ENCODE results near the gene TPPP3.

TPPP3 gene

DNA sequence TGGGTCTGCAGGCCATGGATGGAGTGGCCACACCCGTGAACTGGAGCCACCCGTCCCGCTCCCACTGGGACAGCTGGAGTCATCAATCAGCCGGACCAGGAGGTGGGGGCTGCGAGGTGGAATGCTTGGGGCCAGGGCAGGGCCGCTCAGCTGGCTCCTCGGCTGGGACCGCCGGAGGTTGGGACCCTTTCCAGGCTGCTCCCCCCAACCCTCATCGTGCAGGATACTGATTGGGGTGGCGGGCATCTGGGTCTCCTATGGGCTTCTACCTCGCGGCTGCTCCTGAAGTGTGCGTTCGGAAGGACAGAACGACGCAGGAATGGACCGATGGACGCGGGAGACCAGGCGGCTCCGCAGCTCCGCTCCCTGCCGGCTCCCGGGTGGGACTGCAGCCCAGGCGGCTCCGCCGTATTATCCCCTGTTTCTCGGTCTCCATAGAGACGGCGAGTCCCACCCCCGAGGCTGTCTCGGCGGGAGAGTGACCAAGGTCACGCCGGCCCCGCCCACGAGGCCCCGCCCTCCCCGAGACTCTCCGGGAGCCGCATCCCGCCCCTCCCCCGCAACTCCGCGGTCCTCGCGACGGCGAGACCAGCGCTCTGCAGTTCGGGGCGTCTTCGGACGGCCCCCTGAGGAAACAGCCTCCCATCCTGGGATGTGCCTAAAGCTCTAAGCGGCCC lies at the start of gene TPPP3:
Gene TPPP3 (minus strand): TSS at position 388 of the 677 bp plus-strand sequence. CDS start 2,387 bp downstream, outside the sequence.
- DNase-seq (ENCODE audit: low read depth): peak; percentile 12

DNA sequence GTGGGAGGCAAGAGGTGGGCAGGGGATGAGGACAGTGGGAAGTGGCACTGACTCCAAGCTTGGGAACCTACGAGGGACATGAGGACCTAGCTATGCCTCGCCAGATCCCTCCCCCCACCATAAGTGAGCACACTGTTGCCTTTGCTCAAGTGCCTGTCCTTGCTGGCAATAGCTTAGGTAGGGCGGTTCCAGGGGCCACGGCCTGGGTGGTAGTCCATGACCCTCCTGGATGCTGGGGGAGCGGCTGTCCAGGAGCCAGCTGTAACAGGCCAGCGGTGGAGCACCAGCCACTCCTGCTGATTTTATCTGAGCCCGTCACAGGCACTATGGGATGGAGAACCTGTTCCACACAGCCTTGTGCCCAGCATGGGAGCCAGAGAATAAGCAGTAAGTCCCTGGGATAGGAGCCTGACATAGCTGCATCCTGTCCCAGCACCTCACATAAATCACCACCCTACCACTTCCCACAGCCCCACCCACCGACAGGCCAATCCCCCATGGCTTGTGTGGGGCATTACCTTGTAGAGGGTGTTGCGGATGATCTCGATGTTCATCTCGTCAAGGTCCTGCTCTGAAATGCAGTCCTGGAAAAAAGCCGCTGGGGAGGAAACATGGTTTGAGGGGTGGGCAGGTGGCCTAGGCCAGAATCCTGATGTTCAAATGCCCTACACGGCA lies 49.4 kb upstream of the TPPP3 start:
- no peak for DNase-seq (ENCODE audit: low read depth)

DNA sequence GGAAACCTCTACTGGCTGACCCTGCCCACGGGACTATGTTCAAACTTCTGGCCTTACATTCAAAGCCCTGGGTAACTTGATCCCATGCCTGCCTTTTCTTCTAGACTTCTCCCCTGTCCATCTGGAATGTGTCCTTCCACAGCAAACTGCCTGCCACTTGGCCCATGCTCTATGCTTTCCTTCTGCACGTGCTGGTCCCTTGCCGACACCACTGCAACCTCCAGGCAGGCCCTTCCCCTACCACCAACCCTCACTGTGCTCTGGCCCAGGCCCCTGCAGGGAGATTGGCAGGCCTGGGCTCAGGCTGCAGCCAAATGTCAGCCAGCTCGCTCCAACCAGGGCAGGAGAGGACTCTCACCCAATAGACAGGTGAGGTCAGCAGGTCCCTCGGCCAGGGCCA lies 48.6 kb upstream of the TPPP3 start:
- no peak for DNase-seq (ENCODE audit: low read depth)

DNA sequence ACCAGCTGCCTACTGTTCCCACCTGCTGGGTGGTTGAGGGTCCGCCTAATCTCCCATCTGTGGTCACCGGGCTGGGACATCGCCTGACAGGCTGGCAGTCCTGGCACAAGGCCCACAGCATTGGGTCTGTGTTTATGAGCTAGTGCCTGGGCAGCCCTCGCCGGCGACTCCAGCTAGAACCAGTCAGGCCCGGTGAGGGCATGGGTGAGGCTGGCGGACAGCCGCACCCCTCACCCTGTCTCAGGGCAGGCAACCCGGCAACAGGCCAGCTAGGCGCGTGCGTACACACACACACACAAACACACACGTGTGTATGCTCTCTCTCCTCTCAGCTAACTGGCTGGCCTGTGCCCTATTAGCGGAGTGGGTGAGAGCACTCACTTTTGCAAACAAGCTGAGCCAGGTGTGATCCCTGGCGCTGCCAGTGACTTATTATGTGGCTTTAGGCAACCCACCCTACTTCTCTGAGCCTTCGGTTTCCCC lies 48.0 kb upstream of the TPPP3 start:
- DNase-seq (ENCODE audit: low read depth): no peak

DNA sequence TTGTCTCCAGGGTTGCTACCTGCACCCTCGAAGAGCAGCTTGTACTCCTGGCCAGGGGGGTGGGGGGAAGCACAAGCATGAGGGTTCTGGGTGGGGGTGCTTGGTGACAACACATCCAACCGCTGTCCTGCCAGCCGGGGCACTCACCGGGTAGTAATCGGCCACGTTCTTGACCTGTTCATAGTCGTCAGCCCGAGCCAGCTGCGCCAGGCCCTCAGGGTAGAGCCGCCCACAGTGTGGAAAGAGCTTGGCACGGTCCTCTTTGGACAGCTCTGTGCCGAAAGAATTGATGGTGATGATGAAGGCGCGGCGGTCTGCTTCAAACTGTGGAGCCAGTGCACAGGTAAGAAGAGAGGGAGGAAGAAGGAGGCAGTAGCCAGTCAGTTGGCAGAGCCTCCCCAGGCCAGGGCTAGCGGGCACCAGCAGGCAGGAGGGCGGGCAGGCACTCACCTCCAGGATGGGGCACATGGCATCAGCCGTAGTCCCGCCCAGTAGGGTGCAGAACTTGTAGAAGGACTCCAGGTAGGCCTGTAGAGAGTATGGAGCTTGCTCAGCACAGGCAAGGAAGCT lies 45.6 kb upstream of the TPPP3 start:
- DNase-seq (ENCODE audit: low read depth): no peak

DNA sequence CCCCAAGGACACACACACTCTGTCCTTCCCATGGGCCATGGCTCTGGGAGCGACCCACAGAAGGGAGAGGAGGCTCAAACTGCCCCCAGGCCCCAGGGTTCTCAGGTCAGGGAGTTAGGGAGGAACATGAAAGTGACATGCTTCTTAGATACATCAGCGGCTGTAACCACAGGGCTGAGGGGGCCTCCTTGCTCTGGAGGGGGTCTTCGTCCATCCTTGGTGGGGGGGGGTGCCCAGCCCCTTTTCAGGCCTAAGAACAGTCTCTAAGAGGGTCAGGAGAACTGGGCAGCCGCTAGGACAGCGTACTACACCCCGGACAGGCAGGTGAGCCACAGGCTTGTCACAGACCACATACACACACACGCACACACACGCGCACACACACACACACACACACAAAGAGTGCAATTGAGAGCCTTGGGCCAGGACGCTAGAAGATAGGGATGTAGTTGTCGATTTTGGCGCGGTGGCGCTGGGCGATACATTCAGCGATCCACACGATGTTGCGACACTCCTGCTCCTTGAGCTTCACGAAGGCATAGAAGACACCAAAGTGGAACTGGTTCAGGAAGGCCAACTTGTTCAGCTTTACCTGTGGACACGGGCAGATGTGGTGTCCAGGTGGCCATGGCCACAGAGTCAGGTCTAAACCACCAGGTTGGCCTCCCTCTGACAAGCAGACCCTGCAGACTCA lies 44.9 kb upstream of the TPPP3 start:
- no peak for DNase-seq (ENCODE audit: low read depth)

DNA sequence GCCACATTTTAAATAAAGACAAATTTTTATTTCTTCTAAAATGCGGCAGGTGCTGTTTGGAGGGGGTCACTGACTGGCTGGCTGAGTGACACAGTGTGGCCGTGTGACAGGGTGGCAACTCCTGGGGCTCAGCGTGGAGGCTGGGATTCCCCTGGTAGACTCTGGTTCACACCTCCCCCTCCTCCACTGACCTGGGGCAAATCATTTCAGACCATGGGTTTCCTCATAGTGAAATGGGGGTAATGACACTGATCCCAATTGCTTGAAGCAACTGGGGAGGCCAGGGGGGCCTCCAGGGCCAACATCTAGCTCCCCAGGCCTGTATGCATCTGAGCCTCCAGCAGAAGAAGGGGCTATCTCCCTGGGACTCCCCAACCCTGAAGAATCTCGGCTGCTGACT lies 44.2 kb upstream of the TPPP3 start:
- DNase-seq (ENCODE audit: low read depth): no peak

DNA sequence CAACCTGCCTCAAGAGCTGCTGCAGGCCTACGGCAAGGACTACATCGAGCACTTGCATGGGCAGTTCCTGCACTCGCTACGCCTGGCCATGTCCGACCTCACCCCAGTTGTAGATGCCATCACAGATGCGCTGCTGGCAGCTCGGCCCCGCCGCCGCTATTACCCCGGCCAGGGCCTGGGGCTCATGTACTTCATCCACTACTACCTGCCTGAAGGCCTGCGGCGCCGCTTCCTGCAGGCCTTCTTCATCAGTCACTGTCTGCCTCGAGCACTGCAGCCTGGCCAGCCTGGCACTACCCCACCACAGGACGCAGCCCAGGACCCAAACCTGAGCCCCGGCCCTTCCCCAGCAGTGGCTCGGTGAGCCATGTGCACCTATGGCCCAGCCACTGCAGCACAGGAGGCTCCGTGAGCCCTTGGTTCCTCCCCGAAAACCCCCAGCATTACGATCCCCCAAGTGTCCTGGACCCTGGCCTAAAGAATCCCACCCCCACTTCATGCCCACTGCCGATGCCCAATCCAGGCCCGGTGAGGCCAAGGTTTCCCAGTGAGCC lies 43.4 kb upstream of the TPPP3 start:
- DNase-seq (ENCODE audit: low read depth): no peak

DNA sequence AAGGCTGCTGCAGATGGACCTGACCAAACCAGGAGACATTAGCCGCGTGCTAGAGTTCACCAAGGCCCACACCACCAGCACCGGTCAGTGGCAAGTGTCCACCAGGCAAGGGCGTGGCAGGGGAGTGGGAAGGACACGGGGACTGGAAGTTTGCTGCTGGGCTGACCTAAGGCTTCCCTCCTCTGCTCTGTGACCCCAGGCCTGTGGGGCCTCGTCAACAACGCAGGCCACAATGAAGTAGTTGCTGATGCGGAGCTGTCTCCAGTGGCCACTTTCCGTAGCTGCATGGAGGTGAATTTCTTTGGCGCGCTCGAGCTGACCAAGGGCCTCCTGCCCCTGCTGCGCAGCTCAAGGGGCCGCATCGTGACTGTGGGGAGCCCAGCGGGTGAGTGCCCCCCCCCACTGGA lies 42.5 kb upstream of the TPPP3 start:
- no peak for DNase-seq (ENCODE audit: low read depth)

DNA sequence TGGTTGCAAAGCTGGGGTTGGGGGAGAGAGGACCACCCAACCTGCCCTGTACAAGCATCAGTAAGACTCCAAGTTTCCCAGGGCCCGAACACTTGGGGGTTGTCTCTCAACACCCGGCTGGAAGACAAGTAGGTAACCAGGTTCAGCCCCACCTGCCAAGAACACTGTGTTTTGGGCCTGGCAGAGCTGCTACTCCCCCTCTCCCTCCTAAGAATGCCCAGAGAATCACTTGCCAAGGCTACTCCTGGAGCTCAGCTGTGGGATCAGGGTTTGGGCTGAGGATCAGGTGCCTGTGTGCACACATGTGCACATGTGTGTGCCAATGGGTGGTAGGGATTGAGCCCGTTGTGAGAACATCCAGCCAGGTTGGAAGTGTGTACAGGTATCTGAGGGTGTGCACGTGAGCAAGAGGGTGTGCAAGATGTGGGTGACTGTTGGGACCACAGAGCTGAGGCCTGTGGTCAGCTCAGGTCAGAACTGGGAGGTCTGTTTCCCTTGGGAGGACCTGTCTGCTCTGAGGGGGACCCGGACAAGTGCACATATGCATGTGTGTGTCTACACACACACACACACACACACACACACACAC lies 39.9 kb upstream of the TPPP3 start:
- no peak for DNase-seq (ENCODE audit: low read depth)

DNA sequence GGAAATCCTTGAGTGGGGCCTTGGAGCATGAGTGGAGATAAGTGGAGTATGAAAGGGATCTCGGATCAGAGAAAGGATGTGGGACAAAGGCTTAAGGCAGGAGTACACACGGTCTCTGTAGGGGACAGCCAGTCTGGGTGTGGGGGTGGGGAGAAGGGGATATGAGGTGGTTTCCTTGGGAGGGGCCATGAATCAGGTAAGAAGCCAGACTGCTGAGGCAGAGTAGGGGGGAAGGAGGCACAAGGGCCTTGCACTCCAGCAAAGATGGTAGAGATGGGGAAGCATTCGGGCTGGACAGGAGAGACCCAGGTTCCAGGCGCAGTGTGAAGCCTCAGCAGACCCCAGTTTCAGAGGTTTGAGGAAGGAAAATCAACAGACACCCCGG lies 39.2 kb upstream of the TPPP3 start:
- no peak for DNase-seq (ENCODE audit: low read depth)

DNA sequence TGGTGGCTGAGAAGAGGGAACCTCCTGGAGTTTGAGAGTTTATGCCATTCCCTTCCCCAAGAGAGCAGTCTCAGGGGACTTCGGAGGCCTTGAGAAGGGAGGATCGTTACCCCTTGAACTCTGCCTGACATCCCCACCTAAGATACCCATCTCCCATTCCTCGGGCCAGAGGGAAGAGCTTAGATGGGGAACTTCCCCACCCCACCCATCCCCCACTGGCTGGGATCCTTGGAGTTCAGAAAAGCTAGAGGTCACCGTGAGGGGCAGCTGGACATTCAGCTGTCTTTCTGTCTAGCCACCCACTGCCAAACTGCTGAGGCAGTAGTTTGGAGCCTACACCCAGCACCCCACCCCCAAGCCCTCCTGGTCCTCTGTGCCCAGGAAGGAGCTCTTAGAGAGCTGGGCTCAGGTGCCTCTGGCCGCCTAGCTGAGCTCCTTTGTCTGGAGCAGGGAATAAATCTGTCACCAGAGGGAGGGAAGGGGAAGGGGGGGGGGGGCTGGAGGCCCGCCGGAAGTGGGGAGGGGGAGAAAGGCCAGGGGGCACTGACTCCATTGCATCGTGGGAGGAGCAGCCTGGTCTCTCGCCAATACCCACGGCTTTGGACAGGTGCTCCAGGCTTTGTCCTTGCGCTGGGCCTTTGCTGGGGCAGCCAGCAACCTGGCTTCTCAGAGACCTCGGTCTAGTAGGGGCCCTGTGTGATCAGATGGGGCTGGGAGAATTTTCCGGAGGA lies 38.6 kb upstream of the TPPP3 start:
- DNase-seq (ENCODE audit: low read depth): no peak

DNA sequence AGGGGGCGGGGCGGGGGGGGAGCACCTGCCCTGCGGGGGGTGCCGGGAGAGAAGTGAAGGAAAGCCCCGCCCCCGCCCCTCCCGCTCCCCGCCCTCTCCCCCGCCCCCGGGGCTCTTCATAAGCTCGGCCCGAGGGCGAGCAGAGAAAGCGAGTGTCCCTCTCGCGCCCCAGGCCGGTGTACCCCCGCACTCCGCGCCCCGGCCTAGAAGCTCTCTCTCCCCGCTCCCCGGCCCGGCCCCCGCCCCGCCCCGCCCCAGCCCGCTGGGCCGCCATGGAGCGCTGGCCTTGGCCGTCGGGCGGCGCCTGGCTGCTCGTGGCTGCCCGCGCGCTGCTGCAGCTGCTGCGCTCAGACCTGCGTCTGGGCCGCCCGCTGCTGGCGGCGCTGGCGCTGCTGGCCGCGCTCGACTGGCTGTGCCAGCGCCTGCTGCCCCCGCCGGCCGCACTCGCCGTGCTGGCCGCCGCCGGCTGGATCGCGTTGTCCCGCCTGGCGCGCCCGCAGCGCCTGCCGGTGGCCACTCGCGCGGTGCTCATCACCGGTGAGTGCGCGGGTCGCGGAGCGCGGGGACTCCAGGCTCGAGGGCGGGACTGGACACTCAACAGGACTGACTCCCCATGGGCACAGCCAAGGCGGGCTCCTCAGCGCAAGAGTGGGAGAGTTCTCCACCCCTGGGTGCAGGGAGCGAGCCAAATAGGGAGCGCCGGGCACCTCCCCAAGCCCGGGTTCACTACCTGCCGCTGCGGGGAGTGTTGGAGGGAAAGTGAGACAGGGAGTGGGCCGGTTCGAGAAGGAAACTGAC lies 37.9 kb upstream of the TPPP3 start, which contains the start of gene HSD11B2:
Gene HSD11B2 (plus strand): TSS at position 145 of the 798 bp plus-strand sequence. CDS start 128 bp downstream, at position 273.
- no peak for DNase-seq (ENCODE audit: low read depth)

DNA sequence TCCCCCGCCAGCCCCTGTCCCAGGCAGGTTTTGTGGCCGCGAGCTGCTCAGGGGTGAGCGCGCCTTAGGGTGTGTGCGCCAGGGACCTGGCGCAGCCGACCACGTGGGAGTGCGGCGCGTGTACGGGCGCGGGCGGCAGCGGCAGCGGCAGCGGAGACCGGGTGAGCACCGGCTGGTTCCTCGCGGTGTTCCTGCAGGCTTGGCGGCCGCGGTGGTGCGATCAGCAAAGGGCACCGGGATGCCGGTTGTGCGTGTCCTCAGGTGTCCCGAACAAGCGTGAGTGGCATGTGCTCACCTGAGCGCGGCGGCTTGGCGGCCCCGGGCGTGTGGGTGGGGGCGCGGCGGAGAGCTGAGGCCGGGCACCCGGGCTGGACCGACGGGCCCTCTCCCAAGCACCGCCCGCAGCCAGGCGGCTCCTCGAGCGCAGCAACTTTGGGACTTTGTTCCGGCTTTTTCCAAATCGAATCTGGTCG lies 37.2 kb upstream of the TPPP3 start:
- no peak for DNase-seq (ENCODE audit: low read depth)

DNA sequence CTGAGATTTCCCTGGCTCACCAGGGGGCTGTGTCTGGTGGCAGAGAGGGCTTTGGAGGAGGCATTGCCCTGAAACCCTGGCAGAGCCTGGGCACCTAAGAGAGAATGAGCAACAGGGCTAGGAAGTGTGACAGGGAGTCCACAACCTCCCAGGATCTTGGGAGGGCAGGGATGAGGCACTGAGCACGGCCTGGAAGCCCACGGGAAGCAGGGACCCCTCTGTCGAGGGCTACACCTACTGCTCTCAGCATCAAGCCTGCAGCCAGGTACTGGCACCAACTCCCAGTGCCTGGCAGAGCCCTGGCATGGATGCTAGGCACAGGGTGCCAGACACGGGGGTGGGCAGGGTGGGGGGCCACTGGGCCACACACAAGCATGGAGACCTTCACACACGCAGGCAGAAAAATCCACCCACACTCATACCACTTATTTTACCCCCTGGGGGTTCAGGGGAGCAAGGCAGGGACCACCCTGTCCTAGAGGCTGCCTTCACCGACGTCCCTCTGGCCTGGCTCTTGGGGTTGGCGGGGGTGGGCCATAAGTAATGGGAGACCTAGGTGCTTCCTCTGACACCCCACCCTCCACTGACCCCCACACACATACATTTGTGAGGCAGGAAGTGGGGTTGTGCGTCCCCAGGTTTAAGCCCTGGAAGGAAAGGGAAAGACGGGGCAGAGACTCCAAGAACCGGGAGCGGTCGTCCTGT lies 36.7 kb upstream of the TPPP3 start:
- DNase-seq (ENCODE audit: low read depth): no peak

DNA sequence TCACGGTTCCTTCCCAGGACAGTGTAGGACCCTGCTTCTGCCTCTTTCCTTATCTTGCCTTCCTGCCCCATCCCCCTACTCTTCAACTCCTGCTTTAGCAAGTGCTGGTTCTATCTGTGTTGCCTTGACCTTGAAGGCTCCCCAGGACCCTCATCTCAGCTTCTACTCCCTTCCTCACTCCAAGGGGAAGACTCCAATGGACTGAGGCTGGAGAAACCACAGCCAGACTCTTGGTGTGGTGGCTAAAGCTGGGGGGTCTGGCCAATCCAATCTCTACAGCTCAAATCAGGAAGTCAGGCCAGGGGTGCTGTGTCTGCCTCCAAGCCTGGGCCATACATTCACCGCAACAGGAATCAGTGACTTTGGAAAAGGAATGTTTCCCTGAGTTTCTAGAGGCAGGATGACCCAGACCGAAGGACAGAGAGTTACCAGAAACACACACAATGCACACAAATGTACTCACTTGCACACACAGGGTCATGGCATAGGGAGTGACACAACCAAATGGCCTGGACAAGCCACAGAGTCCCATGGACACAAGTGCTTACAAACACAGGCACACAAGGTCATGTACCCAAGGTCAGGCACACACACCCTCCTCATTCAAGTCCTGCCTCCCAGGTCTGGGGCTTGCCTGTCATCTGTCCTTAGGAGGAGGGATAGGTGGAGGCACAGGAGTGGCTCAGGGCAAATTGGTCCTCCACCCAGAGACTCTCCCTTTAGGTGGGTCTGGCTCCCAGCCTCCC lies 35.9 kb upstream of the TPPP3 start:
- no peak for DNase-seq (ENCODE audit: low read depth)

DNA sequence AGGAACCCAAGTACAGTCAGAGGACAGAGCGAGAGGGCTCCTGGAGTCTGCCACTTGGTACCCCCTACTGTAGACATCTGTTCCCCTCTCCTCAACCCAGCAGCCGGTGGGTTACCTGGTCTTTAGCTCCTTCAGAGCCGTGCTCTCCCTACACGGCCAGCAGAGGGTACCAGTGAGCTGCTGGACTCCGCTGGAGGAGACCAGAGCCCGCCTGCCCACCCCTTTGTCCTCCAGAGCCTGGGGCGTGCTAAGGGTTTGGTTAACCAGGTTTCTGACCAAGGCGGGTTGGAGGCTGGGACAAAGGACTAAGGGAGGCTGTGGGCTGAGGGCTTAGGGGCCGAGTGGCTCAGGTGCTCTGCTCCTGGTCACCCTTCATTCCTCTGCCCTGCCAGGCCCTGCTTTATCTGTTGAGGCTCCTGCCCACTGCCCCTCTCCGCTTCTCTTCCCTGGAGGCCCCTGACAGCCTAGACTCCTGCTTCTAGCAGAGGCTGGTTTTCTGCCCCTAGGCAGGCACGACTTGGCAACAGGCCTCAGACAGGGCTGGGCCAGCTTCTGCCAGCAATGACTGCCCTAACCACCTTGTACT lies 34.9 kb upstream of the TPPP3 start:
- peak; percentile 15 for DNase-seq (ENCODE audit: low read depth)

DNA sequence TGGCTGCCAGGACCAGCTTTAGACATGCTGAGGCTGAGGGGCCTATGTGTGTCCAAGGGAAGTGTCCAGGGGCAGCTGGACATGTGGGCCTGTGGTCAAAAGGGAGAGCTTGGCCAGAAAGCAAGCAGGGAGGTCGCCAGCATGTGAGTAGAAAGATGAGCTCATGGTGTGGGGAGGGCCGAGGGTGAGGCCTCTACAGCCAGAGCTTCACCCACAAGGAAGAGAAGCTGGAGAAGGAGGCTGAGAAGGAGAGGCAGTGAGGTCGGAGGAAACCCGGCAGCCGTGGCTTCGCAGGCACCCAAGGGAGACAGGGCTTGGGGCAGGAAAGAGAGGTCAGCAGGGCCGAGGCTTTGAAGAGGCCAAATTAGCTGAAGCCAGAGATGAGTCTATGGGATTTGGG lies 33.7 kb upstream of the TPPP3 start:
- DNase-seq (ENCODE audit: low read depth): no peak

DNA sequence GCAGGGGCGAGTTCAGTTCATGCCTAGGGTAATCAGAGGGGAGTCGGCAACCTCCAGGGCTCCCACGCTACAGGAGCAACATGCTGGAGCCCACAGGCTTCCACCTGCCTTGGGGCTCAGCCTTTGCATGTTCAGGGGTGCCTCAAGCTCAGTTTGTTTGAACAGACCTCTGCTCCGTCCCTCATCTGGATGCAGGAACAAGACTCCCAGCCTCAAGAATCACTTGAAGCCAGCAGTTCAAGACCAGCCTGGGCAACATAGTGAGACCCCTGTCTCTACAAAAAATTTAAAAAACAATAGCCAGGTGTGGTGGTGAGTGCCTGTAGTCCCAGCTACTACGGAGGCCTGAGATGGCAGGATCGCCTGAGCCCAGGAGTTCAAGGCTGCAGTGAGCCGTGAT lies 32.7 kb upstream of the TPPP3 start:
- no peak for DNase-seq (ENCODE audit: low read depth)

Measured in activated T-helper 1 cell treated with Interleukin-2 at 50 U/mL for 16 hours (primary cell).